BE2C (cell line): ENCODE data around the gene SORCS3.
"Not testable (repeated sequence)": the region's sequence is repeated elsewhere in the genome, so short reads cannot be mapped to it uniquely, and the experiment has no call there.

Experiments
- DNase-seq: peaks from one replicate; pipeline ENCODE4 v3.0.0-alpha.2; 2020
- H3K27me3 ChIP-seq: fragments of 250-450 bp; sonication (Bioruptor Pico); 2 replicates; pipeline ENCODE4 v1.5.1; 2020; ENCODE audit warnings: mild to moderate bottlenecking
- H3K36me3 ChIP-seq: fragments of 250-450 bp; sonication (Bioruptor Pico); 2 replicates; pipeline ENCODE4 v1.5.1; 2020; ENCODE audit warnings: mild to moderate bottlenecking
- H3K4me1 ChIP-seq: fragments of 250-450 bp; sonication (Bioruptor Pico); 2 replicates; pipeline ENCODE4 v1.5.1; 2020
- H3K4me3 ChIP-seq: 2 replicates; pipeline ENCODE4 v1.5.1; 2011; ENCODE audit warnings: low read depth, low read length
- H3K9me3 ChIP-seq: fragments of 250-450 bp; sonication (Bioruptor Pico); 2 replicates; pipeline ENCODE4 v1.5.1; 2020
- CTCF ChIP-seq: IDR thresholded peaks from 2 replicates; pipeline ENCODE4 v1.5.1; 2012; ENCODE audit warnings: mild to moderate bottlenecking, low read depth, low read length

The SORCS3 gene

GRCh38 chr10:104711302-104711721 is 70.2 kb downstream of the SORCS3 start:
- H3K4me1 ChIP-seq = no peaks in the 10 kb centered on the region
- no peak for TF ChIP-seq CTCF
- H3K4me3 ChIP-seq = no peak overlapping the region
- H3K27me3 ChIP-seq = no peaks in the 10 kb centered on the region
- no peak for DNase-seq
- no peaks in the 10 kb centered on the region for H3K9me3 ChIP-seq
- no peaks in the 10 kb centered on the region for H3K36me3 ChIP-seq

GRCh38 chr10:104730593-104730992 is 89.5 kb downstream of the SORCS3 start:
- not testable (repeated sequence) for H3K27me3 ChIP-seq, DNase-seq, H3K4me3 ChIP-seq, H3K4me1 ChIP-seq, H3K36me3 ChIP-seq, H3K9me3 ChIP-seq

- Histone ChIP-seq H3K36me3 (no peaks in the 10 kb centered on the region), H3K9me3 (no peaks in the 10 kb centered on the region), H3K27me3 (no peaks in the 10 kb centered on the region), H3K4me3 (no peak overlapping the region), H3K4me1 (no peaks in the 10 kb centered on the region)
- no peak for TF ChIP-seq CTCF
- no peak for DNase-seq
Measured at GRCh38 chr10:104731192-104731591, 90.1 kb downstream of the SORCS3 start.

- Histone ChIP-seq H3K36me3 (no peaks in the 10 kb centered on the region), H3K4me3 (no peak overlapping the region), H3K9me3 (no peaks in the 10 kb centered on the region), H3K4me1 (no peaks in the 10 kb centered on the region), H3K27me3 (no peaks in the 10 kb centered on the region)
- DNase-seq = no peak
- no peak for TF ChIP-seq CTCF
Measured at GRCh38 chr10:104732222-104732621, 91.1 kb downstream of the SORCS3 start.

- Histone ChIP-seq H3K4me1 (no peaks in the 10 kb centered on the region), H3K27me3 (no peaks in the 10 kb centered on the region), H3K4me3 (no peak overlapping the region), H3K36me3 (no peaks in the 10 kb centered on the region), H3K9me3 (no peaks in the 10 kb centered on the region)
- no peak for DNase-seq
- TF ChIP-seq CTCF = no peak
Measured at GRCh38 chr10:104734433-104734832, 93.3 kb downstream of the SORCS3 start.

- Histone ChIP-seq H3K27me3 (no peaks in the 10 kb centered on the region), H3K9me3 (no peaks in the 10 kb centered on the region), H3K36me3 (no peaks in the 10 kb centered on the region), H3K4me1 (no peaks in the 10 kb centered on the region), H3K4me3 (no peak overlapping the region)
- no peak for DNase-seq
- no peak for TF ChIP-seq CTCF
Measured at GRCh38 chr10:104735036-104735756, 94.1 kb downstream of the SORCS3 start.
